GM18505 (cell line): ENCODE results near the gene TMEM41B.

Experiments
- ATAC-seq: cut with Tn5 transposase; IDR thresholded peaks from one replicate; pipeline ENCODE4 v1.9.1; 2021; ENCODE audit not compliant: unreplicated experiment
- POLR2A ChIP-seq: IDR thresholded peaks from 4 replicates; pipeline ENCODE4 v1.6.1; 2011; ENCODE audit warnings: borderline replicate concordance; ENCODE audit not compliant: insufficient read depth, insufficient read length; ENCODE audit errors: extremely low read depth

Gene TMEM41B

GRCh38 chr11:9316334-9316733 is 1.9 kb upstream of the TMEM41B start:
- ATAC-seq: no peak
- TF ChIP-seq POLR2A: no peak

GRCh38 chr11:9315078-9315688 is 790 bp upstream of the TMEM41B start:
- ATAC-seq: no peak

GRCh38 chr11:9313648-9314290 is 624 bp downstream of the TMEM41B start:
- peak; percentile 16 for ATAC-seq

More at GRCh38 chr11:9315078-9315688, 790 bp upstream of the TMEM41B start:
- no peak for TF ChIP-seq POLR2A

GRCh38 chr11:9310485-9311090 is 3.8 kb downstream of the TMEM41B start:
- ATAC-seq: no peak
- TF ChIP-seq POLR2A: no peak

More at GRCh38 chr11:9313648-9314290, 624 bp downstream of the TMEM41B start:
- no peak for TF ChIP-seq POLR2A

GRCh38 chr11:9304178-9304577 is 10.2 kb downstream of the TMEM41B start:
- no peak for ATAC-seq

GRCh38 chr11:9302448-9302847 is 11.9 kb downstream of the TMEM41B start:
- ATAC-seq: no peak
- no peak for TF ChIP-seq POLR2A

More at GRCh38 chr11:9304178-9304577, 10.2 kb downstream of the TMEM41B start:
- TF ChIP-seq POLR2A: no peak

- no peak for ATAC-seq
- no peak for TF ChIP-seq POLR2A
Observed at GRCh38 chr11:9301720-9302119, 12.7 kb downstream of the TMEM41B start.

- TF ChIP-seq POLR2A: no peak
- no peak for ATAC-seq
Observed at GRCh38 chr11:9293646-9294045, 20.7 kb downstream of the TMEM41B start.

GRCh38 chr11:9285850-9286587 is 28.4 kb downstream of the TMEM41B start:
- no peak for TF ChIP-seq POLR2A
- ATAC-seq: no peak

- no peak for TF ChIP-seq POLR2A
- ATAC-seq: no peak
Observed at GRCh38 chr11:9280655-9281301, 33.6 kb downstream of the TMEM41B start.

GRCh38 chr11:9277176-9277575 is 37.2 kb downstream of the TMEM41B start:
- TF ChIP-seq POLR2A: no peak
- ATAC-seq: no peak

- TF ChIP-seq POLR2A: no peak
- no peak for ATAC-seq
Observed at GRCh38 chr11:9276571-9276970, 37.8 kb downstream of the TMEM41B start.
